Psoas muscle (tissue), 8 donors: ENCODE data around the gene GRIN2A. TPM values are rescaled to one million over a fixed set of nuclear protein-coding genes. Genes with fewer than 3 reads are reported as not detected.

Experiments used
- ATAC-seq, 4 donors: fragments of 200-7000 bp; cut with Tn5 transposase; one replicate each; pipeline ENCODE4 v1.9.1; 2020; ENCODE audit warnings: moderate library complexity in 3 of 4, mild to moderate bottlenecking in 2 of 4
- DNase-seq, 2 donors: peaks; one replicate each; pipeline ENCODE4 v3.0.0-alpha.2; 2020
- H3K27ac ChIP-seq: fragments of 200-600 bp; one replicate; pipeline ENCODE4 v1.8.0; 2022
- H3K27me3 ChIP-seq, 3 donors: fragments of 200-600 bp in 1 of 3; one replicate each; pipeline versions ENCODE4 v1.6.1 to v1.8.0; 2013 to 2022; ENCODE audit warnings: low read length in 2 of 3, mild to moderate bottlenecking in 2 of 3, moderate library complexity in 1 of 3; ENCODE audit not compliant: insufficient read depth in 3 of 3
- H3K36me3 ChIP-seq, 2 donors: fragments of 200-600 bp in 1 of 2; one replicate each; pipeline versions ENCODE4 v1.6.1 to v1.8.0; 2013 to 2022; ENCODE audit warnings: low read depth in 1 of 2, mild to moderate bottlenecking in 1 of 2, moderate library complexity in 1 of 2; ENCODE audit not compliant: insufficient read depth in 1 of 2
- H3K4me1 ChIP-seq: fragments of 200-600 bp; one replicate; pipeline ENCODE4 v1.8.0; 2022
- H3K4me3 ChIP-seq: fragments of 200-600 bp; one replicate; pipeline ENCODE4 v1.8.0; 2022; ENCODE audit warnings: mild to moderate bottlenecking
- H3K9me3 ChIP-seq: fragments of 200-600 bp; one replicate; pipeline ENCODE4 v1.8.0; 2022
- CTCF ChIP-seq: fragments of 200-600 bp; IDR thresholded peaks from one replicate; pipeline ENCODE4 v1.8.0; 2022; ENCODE audit warnings: antibody characterized with exemption
- WGBS, 3 donors: extraction: QIAGEN DNeasy Blood & Tissue Kit; methylation state at CpG; one replicate each; pipeline versions ENCODE4 v1.1.6 to v1.1.7; 2013; 5-methylcytosine and 5-hydroxymethylcytosine counted together
- intact Hi-C, 2 donors: fragments of 100-400 bp; cut with DNase I; formaldehyde crosslinking; loops; one replicate each; pipeline versions ENCODE4 v1.11.0 to v1.14.2; 2022
- polyA plus RNA-seq, 3 donors: library from polyadenylated mRNA; stranded (reverse); fragments of 200-250 nt; gene quantifications; one replicate each; pipeline ENCODE4 v1.2.3, GENCODE V29; 2013
- total RNA-seq, 4 donors: library from RNA; stranded (reverse); fragmentation: NEBNext Ultra II Directional in 2 of 4; extraction: Animal tissue kit (Norgen Biotek cat#: 25700) in 2 of 4; gene quantifications; one replicate each; pipeline versions ENCODE4 v1.2.1 to v1.2.4, GENCODE V29; 2021 to 2023
- donor health status: healthy with polysubstance abuse.
- donor health status: DM: no; HTN: no; CAD: no; lungs with moderate emphysema.
- donor health status: Bipolar disorder and iron deficiency.
- donor health status: healthy.
- donor health status: DM: yes; HTN: yes; CAD: no.
- donor health status: DM: no; HTN: no; CAD: no.
- donor health status: DM: no; HTN: no; CAD: no.
- donor health status: DM: yes; HTN: yes; CAD: no.

GRIN2A gene
- total and polyA plus RNA-seq, 7 donors, result 0.01 to 0.62 (median 0.17) TPM; not detected in 2

- ATAC-seq (no peak), DNase-seq (no peak)
- Histone ChIP-seq H3K4me3 (no peak overlapping the region), H3K9me3 (no peaks in the 10 kb centered on the region), H3K36me3 (no peaks in the 10 kb centered on the region), H3K4me1 (no peaks in the 10 kb centered on the region), H3K27me3 (no peaks in the 10 kb centered on the region), H3K27ac (no peak overlapping the region)
- TF ChIP-seq CTCF, result no peak
- intact Hi-C loops, result no loop called here
These were observed 79.1 kb downstream of the GRIN2A start for GRCh38 chr16:10103118-10103517.

- WGBS, 3 donors, result 62 to 72% (median 72%) methylated on average over 4 of the region's 4 CpGs
These were observed 81.4 kb downstream of the GRIN2A start for GRCh38 chr16:10100829-10101228.

GRCh38 chr16:10098991-10099390, 83.2 kb downstream of the GRIN2A start:
- no peaks in the 10 kb centered on the region for H3K36me3 ChIP-seq
- DNase-seq (no peak), ATAC-seq (no peak)
- no peaks in the 10 kb centered on the region for H3K9me3 ChIP-seq
- no peak overlapping the region for H3K4me3 ChIP-seq
- no peaks in the 10 kb centered on the region for H3K27me3 ChIP-seq
- no peaks in the 10 kb centered on the region for H3K4me1 ChIP-seq
- TF ChIP-seq CTCF, result no peak
- no peak overlapping the region for H3K27ac ChIP-seq
- intact Hi-C loops, result no loop called here

More at GRCh38 chr16:10100829-10101228, 81.4 kb downstream of the GRIN2A start:
- H3K27ac ChIP-seq, result no peak overlapping the region
- no peak overlapping the region for H3K4me3 ChIP-seq
- intact Hi-C loops, result no loop called here
- no peaks in the 10 kb centered on the region for H3K4me1 ChIP-seq
- ATAC-seq (no peak), DNase-seq (no peak)
- no peaks in the 10 kb centered on the region for H3K36me3 ChIP-seq
- TF ChIP-seq CTCF, result no peak
- no peaks in the 10 kb centered on the region for H3K27me3 ChIP-seq
- H3K9me3 ChIP-seq, result no peaks in the 10 kb centered on the region

- H3K4me3 ChIP-seq, result no peak overlapping the region
- H3K27me3 ChIP-seq, result no peaks in the 10 kb centered on the region
- intact Hi-C loops, result no loop called here
- ATAC-seq (no peak), DNase-seq (no peak)
- no peak for TF ChIP-seq CTCF
- no peaks in the 10 kb centered on the region for H3K36me3 ChIP-seq
- no peak overlapping the region for H3K27ac ChIP-seq
- no peaks in the 10 kb centered on the region for H3K4me1 ChIP-seq
- 69 to 80% (median 78%) methylated on average over 2 of the region's 2 CpGs for WGBS, 3 donors
- no peaks in the 10 kb centered on the region for H3K9me3 ChIP-seq
These were observed 85.0 kb downstream of the GRIN2A start for GRCh38 chr16:10097271-10097670.

GRCh38 chr16:10093576-10093975, 88.7 kb downstream of the GRIN2A start:
- intact Hi-C loops, result no loop called here
- TF ChIP-seq CTCF, result no peak
- no peak for ATAC-seq
- Histone ChIP-seq H3K4me1 (no peaks in the 10 kb centered on the region), H3K27ac (no peak overlapping the region), H3K4me3 (no peak overlapping the region), H3K36me3 (no peaks in the 10 kb centered on the region), H3K27me3 (no peaks in the 10 kb centered on the region), H3K9me3 (no peaks in the 10 kb centered on the region)
- DNase-seq, result no peak
- WGBS, 3 donors, result 71 to 78% (median 73%) methylated on average over 8 of the region's 8 CpGs
